ENCODE results near the gene SERPINA9. TPM values are rescaled to one million over a fixed set of nuclear protein-coding genes. Genes with fewer than 3 reads are reported as not detected.

The SERPINA9 gene
- total RNA-seq, 6 experiments from 2014 or later = 0.18 TPM; not detected in 5

- 52% methylated on average over 6 of the region's 16 CpGs for WGBS (ENCODE audit: insufficient coverage, low coverage, low lambda C conversion rate, missing lambda C conversion rate)
- DNase-seq (peak in 1 of 3 donors; percentile 39), ATAC-seq (peak; percentile 54 to 81 (median 76))
- Histone ChIP-seq H3K4me3 (no peak overlapping the region), H3K4me1 (peaks cover 0 to 8% (median 0%) of the 10 kb centered on the region in 4 donors), H3K9me3 (no peaks in the 10 kb centered on the region), H3K36me3 (no peaks in the 10 kb centered on the region), H3K27ac (no peak overlapping the region), H3K27me3 (no peaks in the 10 kb centered on the region)
- intact Hi-C loops (cut with DNase I) = no loop called here
- TF ChIP-seq, protein P1, sequence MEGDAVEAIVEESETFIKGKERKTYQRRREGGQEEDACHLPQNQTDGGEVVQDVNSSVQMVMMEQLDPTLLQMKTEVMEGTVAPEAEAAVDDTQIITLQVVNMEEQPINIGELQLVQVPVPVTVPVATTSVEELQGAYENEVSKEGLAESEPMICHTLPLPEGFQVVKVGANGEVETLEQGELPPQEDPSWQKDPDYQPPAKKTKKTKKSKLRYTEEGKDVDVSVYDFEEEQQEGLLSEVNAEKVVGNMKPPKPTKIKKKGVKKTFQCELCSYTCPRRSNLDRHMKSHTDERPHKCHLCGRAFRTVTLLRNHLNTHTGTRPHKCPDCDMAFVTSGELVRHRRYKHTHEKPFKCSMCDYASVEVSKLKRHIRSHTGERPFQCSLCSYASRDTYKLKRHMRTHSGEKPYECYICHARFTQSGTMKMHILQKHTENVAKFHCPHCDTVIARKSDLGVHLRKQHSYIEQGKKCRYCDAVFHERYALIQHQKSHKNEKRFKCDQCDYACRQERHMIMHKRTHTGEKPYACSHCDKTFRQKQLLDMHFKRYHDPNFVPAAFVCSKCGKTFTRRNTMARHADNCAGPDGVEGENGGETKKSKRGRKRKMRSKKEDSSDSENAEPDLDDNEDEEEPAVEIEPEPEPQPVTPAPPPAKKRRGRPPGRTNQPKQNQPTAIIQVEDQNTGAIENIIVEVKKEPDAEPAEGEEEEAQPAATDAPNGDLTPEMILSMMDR (IDR thresholded peaks at IDR 0.05) = no peak
- no peak for TF ChIP-seq POLR2A (IDR thresholded peaks at IDR 0.05)
Observed at GRCh38 chr14:94473666-94474410, 2.2 kb downstream of the SERPINA9 start.

DNA sequence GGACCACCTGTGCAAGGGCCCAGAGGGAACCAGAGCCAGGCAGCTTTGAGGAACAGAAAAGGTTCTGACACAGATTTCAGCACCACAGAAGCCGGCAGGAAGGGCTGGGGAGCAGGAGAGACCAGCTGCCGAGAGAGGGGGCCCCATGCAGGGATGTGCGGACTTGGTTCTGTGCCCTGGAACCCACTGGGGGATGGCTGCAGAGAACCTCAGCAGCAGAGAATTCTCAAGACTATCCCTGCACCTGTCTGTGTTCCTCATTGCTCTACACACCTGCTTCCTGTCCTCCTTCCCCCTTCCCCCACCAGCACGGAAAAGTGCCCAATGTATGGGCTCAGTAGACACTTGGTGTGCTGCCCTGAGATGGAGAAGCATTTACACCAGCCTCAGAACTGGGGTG is 3.2 kb downstream of the SERPINA9 start:
- DNase-seq (peak in 1 of 3 donors; percentile 27), ATAC-seq (no peak)
- H3K36me3 ChIP-seq = no peaks in the 10 kb centered on the region
- H3K27ac ChIP-seq = no peak overlapping the region
- TF ChIP-seq, protein P1 (IDR thresholded peaks at IDR 0.05) = no peak
- no peak for TF ChIP-seq POLR2A (IDR thresholded peaks at IDR 0.05)
- no peaks in the 10 kb centered on the region for H3K27me3 ChIP-seq
- H3K9me3 ChIP-seq = no peaks in the 10 kb centered on the region
- no peak overlapping the region for H3K4me3 ChIP-seq
- 86% methylated on average over 2 of the region's 4 CpGs for WGBS (ENCODE audit: insufficient coverage, low coverage, low lambda C conversion rate, missing lambda C conversion rate)
- H3K4me1 ChIP-seq = peaks cover 0 to 8% (median 0%) of the 10 kb centered on the region in 4 donors
- intact Hi-C loops (cut with DNase I) = no loop called here

GRCh38 chr14:94471045-94471444 is 5.0 kb downstream of the SERPINA9 start:
- no peak overlapping the region for H3K4me3 ChIP-seq
- intact Hi-C loops (cut with DNase I) = no loop called here
- TF ChIP-seq POLR2A (IDR thresholded peaks at IDR 0.05) = no peak
- TF ChIP-seq, protein P1 (IDR thresholded peaks at IDR 0.05) = no peak
- WGBS (ENCODE audit: insufficient coverage, low coverage, low lambda C conversion rate, missing lambda C conversion rate) = 26% methylated on average over 2 of the region's 2 CpGs
- no peaks in the 10 kb centered on the region for H3K9me3 ChIP-seq
- H3K36me3 ChIP-seq = no peaks in the 10 kb centered on the region
- no peak overlapping the region for H3K27ac ChIP-seq
- H3K27me3 ChIP-seq = no peaks in the 10 kb centered on the region
- peaks cover 0 to 8% (median 0%) of the 10 kb centered on the region in 4 donors for H3K4me1 ChIP-seq
- ATAC-seq (peak in 3 of 4 donors; percentile 29 to 49 (median 48)), DNase-seq (no peak)

GRCh38 chr14:94470311-94470710 is 5.7 kb downstream of the SERPINA9 start:
- peaks cover 0 to 8% (median 0%) of the 10 kb centered on the region in 4 donors for H3K4me1 ChIP-seq
- WGBS (ENCODE audit: insufficient coverage, low coverage, low lambda C conversion rate, missing lambda C conversion rate) = 19% methylated on average over 2 of the region's 2 CpGs
- ATAC-seq = no peak
- no peak overlapping the region for H3K27ac ChIP-seq
- no peaks in the 10 kb centered on the region for H3K27me3 ChIP-seq
- intact Hi-C loops (cut with DNase I) = no loop called here
- no peak overlapping the region for H3K4me3 ChIP-seq
- peak in 1 of 3 donors; percentile 18 for DNase-seq
- no peaks in the 10 kb centered on the region for H3K9me3 ChIP-seq
- H3K36me3 ChIP-seq = no peaks in the 10 kb centered on the region
- no peak for TF ChIP-seq POLR2A (IDR thresholded peaks at IDR 0.05)
- TF ChIP-seq, protein P1 (IDR thresholded peaks at IDR 0.05) = no peak

All from right lobe of liver (tissue), 6 donors.